Neutrophil (primary cell): ENCODE results near the gene HINT3.
A peak's percentile ranks its signal among the peaks of the same experiment; 100 is the strongest.

Source experiments
- H3K27ac ChIP-seq: fragments of 200-600 bp; sonication (generic); 2 replicates; pipeline ENCODE4 v1.5.1; 2016; ENCODE audit warnings: mild to moderate bottlenecking, moderate library complexity
- H3K27me3 ChIP-seq: fragments of 200-600 bp; sonication (generic); 2 replicates; pipeline ENCODE4 v1.6.0; 2016; ENCODE audit warnings: mild to moderate bottlenecking
- H3K36me3 ChIP-seq: fragments of 200-600 bp; sonication (generic); 2 replicates; pipeline ENCODE4 v1.5.1; 2017
- H3K4me1 ChIP-seq, 2 experiments: fragments of 200-600 bp in 1 of 2; sonication (generic) in 1 of 2; 1 replicate in 1 of 2; 2 replicates in 1 of 2; pipeline versions ENCODE4 v1.5.1 to v1.6.1; 2013 to 2016; ENCODE audit warnings: low read depth in 1 of 2, low read length in 1 of 2, mild to moderate bottlenecking in 1 of 2, moderate library complexity in 1 of 2; ENCODE audit not compliant: control insufficient read depth in 1 of 2, insufficient read depth in 1 of 2
- H3K4me3 ChIP-seq, 2 experiments: fragments of 200-600 bp in 1 of 2; sonication (generic) in 1 of 2; 1 replicate in 1 of 2; 2 replicates in 1 of 2; pipeline ENCODE4 v1.5.1; 2013 to 2016; ENCODE audit warnings: low read depth in 1 of 2, low read length in 1 of 2, mild to moderate bottlenecking in 1 of 2, moderate library complexity in 1 of 2
- H3K9me3 ChIP-seq: fragments of 200-600 bp; sonication (generic); 2 replicates; pipeline ENCODE4 v1.5.1; 2016
- TF ChIP-seq, protein P1 (sequence below): fragments of 200-600 bp; sonication (generic); IDR thresholded peaks from 2 replicates; pipeline ENCODE4 v1.5.1; 2016; ENCODE audit warnings: antibody characterized with exemption

Gene HINT3

DNA sequence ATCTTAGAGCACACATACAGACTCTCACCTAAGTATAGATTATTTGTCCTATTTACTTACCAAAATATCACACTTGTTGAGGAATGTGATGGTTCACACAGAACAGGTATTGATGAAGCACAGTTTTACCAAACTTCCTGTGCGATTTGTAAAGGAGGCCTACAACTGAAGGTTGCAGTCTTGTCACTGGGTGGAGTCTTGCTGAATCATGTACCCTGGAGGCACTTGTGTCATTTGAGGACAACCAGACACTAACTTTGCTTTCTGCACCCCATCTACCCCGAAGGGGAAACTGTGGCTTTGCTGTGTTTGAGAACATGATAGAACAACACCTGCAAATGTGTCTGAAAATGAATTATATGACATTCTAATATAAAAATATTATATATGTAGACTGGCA lies 32.4 kb upstream of the HINT3 start:
- Histone ChIP-seq H3K27me3 (no peaks in the 10 kb centered on the region), H3K9me3 (no peaks in the 10 kb centered on the region), H3K4me1 (peaks cover 17 to 23% of the 10 kb centered on the region in 2 experiments), H3K36me3 (peaks cover 70% of the 10 kb centered on the region), H3K4me3 (no peak overlapping the region), H3K27ac (peak overlapping the region; percentile 17)
- TF ChIP-seq, protein P1, sequence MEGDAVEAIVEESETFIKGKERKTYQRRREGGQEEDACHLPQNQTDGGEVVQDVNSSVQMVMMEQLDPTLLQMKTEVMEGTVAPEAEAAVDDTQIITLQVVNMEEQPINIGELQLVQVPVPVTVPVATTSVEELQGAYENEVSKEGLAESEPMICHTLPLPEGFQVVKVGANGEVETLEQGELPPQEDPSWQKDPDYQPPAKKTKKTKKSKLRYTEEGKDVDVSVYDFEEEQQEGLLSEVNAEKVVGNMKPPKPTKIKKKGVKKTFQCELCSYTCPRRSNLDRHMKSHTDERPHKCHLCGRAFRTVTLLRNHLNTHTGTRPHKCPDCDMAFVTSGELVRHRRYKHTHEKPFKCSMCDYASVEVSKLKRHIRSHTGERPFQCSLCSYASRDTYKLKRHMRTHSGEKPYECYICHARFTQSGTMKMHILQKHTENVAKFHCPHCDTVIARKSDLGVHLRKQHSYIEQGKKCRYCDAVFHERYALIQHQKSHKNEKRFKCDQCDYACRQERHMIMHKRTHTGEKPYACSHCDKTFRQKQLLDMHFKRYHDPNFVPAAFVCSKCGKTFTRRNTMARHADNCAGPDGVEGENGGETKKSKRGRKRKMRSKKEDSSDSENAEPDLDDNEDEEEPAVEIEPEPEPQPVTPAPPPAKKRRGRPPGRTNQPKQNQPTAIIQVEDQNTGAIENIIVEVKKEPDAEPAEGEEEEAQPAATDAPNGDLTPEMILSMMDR, result no peak

DNA sequence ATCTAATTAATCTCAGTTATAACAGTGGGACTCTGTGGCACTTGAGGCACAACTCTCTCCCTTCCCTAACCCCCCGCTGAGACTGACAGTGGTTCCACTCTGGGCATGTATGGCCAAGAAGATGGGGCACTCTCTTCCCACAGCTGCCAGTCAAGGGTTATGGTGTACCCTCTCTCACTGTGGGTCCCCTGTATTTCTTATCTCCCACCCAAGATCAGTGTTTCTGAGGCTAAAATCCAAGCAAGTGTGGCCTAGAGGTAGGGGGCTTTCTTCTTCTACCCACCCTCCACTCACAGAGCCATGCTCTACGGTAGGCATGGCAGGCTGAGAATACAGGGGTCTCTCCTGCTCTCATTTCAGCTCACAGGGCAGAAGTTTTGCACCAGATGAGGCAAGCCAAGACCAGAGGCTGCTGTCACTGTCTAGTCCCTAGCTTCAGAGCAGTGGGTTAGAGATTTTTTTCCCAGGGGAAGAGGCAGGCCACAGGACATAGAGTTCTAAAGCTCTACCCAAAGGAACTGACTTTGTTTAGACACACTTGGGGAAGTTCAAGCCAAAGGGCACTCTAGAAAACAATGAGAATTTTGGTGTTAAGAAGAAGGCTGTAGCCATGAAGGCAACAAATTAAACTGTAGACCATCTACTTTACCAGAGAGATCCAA lies 31.7 kb upstream of the HINT3 start:
- Histone ChIP-seq H3K4me1 (peaks cover 13 to 17% of the 10 kb centered on the region in 2 experiments), H3K4me3 (no peak overlapping the region), H3K27me3 (no peaks in the 10 kb centered on the region), H3K27ac (no peak overlapping the region), H3K36me3 (peaks cover 75% of the 10 kb centered on the region), H3K9me3 (no peaks in the 10 kb centered on the region)
- TF ChIP-seq, protein P1, result no peak

DNA sequence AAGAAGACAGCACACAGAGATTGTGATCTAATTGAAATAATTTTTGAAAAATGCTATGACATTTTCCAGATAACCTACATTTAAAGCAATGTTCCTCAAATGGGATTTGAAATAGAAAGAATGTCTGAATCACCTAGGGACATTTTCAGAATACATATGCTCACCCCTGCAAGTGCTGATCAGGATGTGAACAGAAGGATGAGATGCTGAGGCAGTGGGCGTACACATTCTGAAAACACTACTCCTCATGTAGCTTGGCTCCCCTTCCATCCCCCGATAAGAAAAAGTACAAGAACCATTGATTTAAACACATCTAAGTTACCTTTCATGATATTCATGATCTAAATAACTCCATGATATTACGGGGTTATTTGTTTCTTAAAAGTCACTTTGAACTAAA lies 29.9 kb upstream of the HINT3 start:
- Histone ChIP-seq H3K27me3 (no peaks in the 10 kb centered on the region), H3K27ac (no peak overlapping the region), H3K36me3 (peaks cover 82% of the 10 kb centered on the region), H3K4me3 (no peak overlapping the region), H3K4me1 (peaks cover 13 to 17% of the 10 kb centered on the region in 2 experiments), H3K9me3 (no peaks in the 10 kb centered on the region)
- TF ChIP-seq, protein P1, result no peak

DNA sequence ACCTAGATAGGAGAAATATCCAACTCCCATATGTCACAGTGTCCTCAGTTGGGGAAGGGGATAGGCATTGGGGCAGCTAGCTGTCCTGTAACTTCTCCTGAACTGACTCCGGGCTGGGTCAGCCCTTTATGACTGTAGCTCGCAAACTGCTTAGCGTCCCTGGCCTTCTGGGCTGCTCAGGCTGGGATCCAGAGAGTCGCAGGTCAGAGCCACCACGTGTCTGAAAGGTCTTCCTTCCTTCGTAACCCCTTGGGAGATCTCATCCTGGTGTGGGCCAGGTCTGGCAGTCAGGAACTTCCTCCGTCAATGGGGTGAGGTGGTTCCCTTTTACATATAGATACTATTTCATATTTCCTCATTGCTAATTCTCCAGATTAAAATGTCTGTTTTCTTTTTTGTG lies 28.8 kb upstream of the HINT3 start:
- Histone ChIP-seq H3K27me3 (no peaks in the 10 kb centered on the region), H3K27ac (peak overlapping the region; percentile 20), H3K36me3 (peaks cover 71% of the 10 kb centered on the region), H3K4me3 (no peak overlapping the region), H3K4me1 (peaks cover 13 to 17% of the 10 kb centered on the region in 2 experiments), H3K9me3 (no peaks in the 10 kb centered on the region)
- TF ChIP-seq, protein P1, result no peak

DNA sequence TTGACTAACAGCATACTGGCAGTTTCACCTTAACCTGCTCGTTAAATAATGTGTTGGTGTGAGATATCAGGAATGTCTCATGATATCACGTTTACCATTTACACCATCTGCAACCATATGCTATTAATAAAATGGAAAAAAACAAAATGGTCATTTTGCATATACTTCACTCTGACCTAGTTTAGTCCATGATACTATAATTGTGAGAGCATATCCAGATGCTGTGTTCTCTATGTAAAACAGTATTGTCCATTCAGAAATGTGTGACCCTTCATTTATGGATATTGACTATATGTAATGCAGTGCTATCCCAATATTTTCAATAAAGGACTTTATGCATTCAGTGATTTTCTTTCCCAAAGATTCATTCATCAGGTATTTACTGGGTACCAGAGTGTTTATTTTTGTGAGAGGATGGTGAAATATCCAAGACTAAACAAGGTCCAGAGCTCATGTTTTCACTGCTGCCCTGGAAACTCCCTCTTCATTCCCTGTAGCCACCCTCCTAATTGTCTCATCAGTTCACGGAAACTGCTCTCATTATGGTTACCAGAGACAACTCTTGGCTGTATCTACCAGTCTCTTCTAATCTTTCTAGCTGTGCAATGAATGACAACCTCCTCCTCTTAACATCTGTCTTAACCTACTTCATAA lies 25.7 kb upstream of the HINT3 start:
- TF ChIP-seq, protein P1, result no peak
- no peak overlapping the region for H3K27ac ChIP-seq
- H3K36me3 ChIP-seq, result peaks cover 42% of the 10 kb centered on the region

More for the DNA sequence above, 25.7 kb upstream of the HINT3 start:
- Histone ChIP-seq H3K4me1 (peaks cover 3 to 4% of the 10 kb centered on the region in 2 experiments), H3K27me3 (no peaks in the 10 kb centered on the region), H3K9me3 (no peaks in the 10 kb centered on the region), H3K4me3 (no peak overlapping the region)
